NCI-H1694 treated with DMSO at 0.1 percent for 48 hours (cell line): ENCODE measurements around the gene KPNB1.

Source experiments
- DNase-seq: peaks from one replicate; lab custom pipeline; 2025; lab: John Stamatoyannopoulos, UW

The KPNB1 gene

DNA sequence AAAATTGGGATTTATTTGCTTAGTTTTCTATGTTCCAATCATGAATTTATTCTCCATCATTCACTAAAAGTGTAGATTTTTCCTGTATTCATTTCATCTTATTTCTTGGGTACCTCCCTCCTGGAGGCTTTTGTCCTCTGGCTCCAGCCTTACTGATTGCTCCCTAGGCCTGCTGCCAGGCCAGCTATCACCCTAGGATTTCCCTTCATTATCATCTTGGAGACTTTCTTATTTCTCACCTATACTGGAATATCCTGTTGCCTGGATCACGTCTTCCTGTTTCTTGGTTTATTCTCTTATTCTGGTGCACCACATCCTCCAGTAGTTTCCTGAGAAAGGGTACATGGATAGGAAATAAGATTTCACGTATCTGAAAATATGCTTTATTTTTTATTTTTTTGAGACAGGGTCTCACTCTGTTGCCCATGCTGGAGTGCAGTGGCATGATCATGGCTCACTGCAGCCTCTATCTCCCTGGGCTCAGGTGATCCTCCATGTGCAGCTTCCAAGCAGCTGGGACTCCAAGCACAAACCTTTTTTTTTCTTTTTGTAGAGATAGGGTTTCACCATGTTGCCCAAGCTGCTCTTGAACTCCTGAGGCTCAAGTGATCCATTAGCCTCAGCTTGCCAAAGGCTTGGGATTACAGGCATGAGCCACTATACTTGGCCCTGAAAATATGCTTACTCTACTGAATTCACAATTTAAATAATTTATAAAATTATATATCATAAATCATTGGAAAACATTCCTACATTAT, 13.3 kb upstream of the KPNB1 start:
- no peak for DNase-seq

DNA sequence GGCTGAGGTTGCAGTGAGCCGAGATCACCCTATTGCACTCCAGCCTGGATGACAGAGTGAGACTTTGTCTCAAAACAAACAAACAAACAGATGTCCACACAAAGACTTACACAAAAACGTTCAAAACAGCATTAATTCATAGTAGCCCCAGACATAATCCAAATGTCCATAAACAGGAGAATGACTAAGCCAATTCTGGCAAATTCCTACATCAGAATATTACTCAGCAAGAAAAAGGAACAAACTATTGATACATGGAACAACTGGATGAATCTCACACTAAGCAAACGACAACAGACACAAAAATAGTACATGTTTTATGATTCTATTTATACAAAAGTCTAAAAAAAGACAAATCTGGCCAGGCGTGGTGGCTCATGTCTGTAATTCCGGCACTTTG, 10.8 kb upstream of the KPNB1 start:
- DNase-seq: no peak

DNA sequence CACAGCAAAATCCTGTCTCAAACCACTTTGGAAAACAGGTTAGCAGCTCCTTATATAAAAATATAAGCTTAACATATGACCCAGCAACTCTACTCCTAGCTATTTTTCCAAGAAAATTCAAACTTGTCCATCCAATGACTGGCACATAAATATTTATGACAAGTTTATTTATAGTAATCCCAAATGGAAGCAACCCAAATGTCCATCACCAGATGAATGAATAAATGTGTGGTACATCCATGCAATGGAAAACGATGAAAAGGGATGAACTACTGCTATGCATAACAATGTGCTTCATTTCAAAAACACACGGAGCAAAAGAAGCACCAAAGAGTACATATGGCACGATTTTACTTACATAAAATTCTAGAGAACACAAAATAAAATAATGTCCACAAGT, 9.6 kb upstream of the KPNB1 start:
- DNase-seq: no peak

DNA sequence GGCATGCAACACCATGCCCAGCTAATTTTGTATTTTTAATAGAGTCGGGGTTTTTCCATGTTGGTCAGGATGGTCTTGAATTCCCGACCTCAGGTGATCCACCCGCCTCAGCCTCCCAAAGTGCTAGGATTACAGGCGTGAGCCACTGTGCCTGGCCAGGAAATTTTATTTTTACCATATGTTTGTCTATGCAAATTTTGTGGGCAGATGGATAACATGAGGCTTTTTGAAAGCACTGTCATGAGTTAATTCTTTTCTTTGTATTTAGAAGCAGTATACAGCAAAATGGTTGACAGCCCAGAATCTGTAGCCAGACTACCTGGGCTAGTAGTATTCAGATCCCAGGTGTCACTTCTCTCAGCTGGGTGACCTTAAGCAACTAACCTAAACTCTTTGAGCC, 8.5 kb upstream of the KPNB1 start:
- DNase-seq: no peak

DNA sequence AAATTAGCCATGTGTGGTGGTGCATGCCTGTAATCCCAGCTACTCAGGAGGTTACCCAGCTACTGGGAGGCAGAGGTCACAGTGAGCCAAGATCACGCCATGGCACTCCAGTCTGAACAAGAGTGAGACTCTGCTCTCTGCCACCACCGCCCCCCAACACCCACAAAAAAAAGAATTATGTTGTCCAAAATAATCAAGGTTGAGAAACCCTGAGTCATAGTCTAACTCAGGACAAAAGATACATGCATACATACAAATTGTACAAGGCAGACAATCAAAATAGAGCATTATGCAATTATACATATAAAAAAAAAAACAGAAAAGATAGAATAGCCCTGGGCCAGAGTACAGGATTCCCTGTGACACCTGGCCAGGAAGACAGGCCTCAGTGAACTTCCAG, 6.6 kb upstream of the KPNB1 start:
- DNase-seq: no peak

DNA sequence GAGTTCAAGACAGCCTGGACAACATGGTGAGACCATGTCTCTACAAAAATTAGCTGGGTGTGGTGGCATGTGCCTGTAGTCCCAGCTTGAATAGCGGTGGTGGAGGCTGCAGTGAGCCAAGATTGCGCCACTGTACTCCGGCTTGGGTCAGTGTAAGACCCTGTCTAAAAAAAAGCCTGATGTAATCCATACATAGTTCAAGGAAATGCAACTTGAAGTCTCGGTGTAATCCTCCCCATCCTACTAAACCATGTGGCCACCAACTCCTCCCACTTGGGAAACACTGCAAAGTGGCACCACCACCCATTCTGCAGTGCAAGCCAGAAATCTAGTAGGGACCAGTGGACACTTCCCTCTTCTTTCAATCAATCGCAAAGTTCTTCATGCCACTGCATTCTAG, 5.4 kb upstream of the KPNB1 start:
- no peak for DNase-seq

DNA sequence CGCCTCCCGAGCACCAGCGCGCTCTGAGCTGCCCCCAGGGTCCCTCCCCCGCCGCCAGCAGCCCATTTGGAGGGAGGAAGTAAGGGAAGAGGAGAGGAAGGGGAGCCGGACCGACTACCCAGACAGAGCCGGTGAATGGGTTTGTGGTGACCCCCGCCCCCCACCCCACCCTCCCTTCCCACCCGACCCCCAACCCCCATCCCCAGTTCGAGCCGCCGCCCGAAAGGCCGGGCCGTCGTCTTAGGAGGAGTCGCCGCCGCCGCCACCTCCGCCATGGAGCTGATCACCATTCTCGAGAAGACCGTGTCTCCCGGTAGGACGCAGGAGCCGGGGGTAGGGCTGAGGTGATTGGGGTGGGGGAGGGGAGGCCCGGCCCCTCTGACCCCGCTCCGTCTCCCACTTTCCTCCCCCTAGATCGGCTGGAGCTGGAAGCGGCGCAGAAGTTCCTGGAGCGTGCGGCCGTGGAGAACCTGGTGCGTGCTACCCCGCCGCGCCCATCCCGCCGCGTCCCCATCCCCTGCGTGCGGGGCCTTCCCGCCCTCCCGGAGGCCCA, 329 bp downstream of the KPNB1 start:
- DNase-seq: peak; percentile 60

DNA sequence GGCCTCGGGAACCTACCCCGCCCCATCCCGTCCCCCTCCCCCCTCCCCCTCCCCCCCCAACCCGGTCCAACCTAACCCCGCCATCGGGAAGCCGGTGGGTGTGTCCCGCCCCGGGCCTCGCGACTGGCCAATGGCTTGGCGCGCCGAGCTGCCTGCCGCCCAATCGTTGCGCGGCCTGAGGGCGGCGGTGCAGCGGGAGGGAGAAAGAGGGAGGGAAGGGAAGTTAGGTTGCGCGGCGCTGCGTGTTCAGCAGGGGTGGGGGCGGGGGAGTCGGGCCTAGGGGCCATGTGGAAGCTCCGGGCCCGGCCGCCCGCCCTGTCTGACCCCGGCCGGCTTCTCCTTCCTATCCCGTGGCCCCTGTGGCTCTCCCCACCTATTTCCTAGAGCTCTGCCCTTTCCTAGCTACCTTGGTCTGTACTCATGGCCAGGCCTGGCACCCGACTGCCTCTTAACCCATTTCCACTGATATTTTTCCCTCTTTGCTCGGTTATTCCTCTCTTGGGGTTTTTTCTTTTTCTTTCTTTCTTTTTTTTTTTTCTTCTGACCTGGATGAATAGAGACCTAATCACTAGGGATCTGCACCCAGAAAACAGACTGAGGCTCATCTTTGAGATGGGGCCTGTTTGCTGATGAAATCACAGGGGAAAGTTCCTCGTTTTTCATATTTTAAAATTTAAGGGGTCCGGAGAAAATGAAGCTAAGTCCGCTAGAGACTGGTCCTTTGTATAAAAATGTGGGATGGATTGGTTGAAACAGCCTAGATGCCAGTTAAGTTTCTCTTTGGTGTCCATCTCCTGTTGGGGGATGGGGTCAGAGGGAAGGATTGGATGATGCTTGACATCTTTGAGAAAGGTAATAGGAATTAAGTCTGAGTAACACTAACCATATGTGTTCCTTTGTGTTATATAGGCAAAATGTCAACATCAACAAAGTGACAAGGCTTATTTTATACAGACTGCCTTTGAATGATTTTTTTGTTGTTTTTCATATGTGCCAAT, 1.1 kb downstream of the KPNB1 start:
- peak; percentile 92 for DNase-seq

DNA sequence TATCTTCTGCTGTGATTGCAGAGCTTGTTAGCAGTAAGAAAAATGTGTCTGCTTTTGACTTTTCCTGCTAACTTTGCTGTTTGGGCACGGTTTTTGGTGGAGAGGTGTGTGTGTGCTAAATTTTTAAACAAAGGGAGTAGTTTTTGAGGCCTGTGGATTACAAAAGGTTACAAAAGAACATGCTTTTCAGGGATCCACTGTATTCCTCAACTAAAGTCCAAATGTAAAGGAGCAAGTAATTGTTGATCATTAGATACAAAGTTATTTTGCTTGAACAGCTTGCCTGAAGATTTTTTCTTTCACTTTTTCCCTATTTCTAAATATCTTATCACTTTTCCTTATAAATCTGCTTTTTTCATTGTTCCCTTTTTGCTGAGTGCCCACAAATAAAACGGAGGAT, 2.0 kb downstream of the KPNB1 start:
- no peak for DNase-seq

DNA sequence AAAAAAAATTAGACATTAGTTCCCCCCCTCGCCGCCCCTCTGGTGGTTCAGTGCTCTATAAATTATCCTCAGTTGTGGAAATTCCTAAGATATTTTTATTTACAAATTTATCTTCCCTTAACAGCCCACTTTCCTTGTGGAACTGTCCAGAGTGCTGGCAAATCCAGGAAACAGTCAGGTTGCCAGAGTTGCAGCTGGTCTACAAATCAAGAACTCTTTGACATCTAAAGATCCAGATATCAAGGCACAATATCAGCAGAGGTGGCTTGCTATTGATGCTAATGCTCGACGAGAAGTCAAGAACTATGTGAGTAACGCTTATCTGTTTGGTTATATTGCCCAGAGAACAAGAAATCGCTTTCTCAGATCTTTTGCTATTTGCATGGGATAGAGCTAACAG, 2.9 kb downstream of the KPNB1 start:
- no peak for DNase-seq

DNA sequence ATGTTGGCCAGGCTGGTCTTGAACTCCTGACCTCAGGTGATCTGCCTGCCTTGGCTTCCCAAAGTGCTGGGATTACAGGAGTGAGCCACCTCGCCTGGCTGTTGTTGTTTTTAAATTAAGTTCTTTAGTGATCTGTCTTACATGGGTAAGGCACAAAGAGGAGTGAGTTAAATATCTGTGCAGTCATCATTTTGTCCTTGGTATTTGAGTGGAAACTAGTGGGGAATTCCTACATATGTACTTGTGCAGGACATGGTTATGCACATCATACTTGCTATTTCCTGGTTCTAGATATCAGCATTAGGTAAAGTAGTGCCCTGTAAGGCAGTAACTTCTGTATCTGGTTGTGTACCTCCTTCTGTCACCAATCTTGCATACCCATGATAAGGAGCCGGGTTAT, 3.7 kb downstream of the KPNB1 start:
- DNase-seq: no peak

DNA sequence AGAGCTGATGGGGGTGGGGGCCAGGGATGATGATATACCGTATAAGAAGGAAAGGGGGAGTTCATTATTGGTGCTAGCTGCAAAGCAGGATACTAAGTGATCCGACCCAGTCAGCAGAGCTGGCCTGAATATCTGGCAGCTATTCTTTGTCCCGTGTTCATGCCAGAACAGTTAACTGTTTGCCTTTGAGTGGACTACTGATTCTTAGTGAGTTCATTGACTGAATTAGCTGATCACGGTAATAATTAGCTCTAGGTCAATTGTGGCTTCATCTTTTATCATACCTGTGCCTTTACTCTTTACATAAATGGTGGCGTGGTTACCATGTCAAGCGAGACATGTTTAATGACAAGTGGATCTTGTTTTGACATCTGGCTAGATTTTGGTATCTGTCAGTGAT, 5.3 kb downstream of the KPNB1 start:
- DNase-seq: no peak

DNA sequence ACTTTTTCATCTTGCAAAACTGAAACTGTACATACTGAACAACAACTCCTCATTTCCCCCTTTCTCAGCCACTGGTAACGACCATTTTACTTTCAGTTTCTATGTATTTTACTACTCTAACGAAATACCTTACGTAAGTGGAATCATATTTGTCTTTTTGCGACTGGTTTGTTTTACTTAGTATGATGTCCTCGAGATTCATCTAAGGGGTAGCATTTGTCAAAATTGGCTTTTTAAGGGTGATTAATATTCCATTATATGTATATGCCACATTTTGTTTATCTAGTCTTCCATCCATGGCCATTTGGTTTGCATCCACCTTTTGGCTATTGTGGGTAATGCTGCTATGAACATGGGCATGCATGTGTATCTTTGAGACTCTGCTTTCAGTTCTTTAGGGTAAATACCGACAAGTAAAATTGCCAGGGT, 10.4 kb downstream of the KPNB1 start:
- DNase-seq: no peak

DNA sequence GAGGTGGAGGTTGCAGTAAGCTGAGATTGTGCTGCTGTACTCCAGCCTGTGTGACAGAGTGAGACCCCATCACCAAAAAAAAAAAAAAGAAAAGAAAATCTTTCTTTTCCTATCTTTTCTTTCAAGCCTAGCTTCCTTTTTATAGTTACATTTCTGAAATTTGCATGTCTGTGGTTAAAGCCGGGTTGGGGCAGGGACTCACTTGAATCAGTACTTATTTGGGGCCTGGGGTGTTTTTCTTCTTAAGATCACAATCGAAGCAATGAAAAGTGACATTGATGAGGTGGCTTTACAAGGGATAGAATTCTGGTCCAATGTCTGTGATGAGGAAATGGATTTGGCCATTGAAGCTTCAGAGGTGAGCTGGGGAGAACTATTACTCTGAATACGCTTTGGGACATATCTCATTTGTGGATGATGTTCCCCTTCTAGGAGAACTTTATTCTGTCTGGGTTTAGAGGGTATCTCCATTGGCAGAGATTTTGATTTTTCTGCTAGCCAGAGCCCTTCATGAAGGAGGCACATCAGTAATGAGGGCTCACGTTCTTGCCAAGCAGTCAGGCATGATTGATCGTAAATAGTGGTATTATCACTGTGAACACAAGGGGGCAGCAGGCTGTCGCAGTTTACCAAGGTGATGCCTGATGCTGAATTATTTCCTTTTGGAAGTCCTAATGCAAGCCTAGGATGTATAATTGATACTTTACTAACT, 14.3 kb downstream of the KPNB1 start:
- DNase-seq: peak; percentile 73

DNA sequence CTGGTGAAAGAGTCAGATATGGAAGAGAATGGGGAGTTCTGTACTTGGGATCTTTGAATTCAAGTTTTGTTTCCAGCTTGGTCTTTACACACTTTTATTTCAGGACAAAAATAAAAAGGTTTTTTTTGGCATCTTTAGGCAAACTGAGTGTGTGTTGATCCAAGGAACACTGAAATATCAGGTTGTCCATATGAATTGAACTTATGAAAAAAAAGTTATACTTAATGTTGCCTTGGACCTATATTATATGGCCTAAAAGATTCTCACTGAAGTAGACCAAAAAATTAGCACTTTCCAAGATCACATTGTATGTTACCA, 14.9 kb downstream of the KPNB1 start:
- DNase-seq: no peak

DNA sequence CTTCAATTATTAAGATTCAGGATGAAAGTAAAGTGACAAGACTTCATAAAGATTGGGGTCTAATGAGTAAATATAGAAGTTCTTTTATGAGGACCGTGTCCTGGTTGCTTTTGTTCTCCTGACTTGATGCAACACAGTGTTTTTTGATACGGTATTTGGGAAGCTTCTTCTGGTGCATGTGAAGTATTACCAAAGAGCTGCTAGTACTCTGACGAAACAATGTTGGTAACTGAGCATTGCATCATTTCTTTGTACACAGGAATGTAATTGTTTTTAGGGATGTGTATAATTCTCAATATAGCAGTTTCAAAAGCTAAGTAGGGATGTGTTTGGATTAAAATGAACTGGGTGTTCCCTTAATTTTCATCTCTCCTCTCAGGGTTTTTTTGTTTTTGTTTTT, 15.9 kb downstream of the KPNB1 start:
- no peak for DNase-seq

DNA sequence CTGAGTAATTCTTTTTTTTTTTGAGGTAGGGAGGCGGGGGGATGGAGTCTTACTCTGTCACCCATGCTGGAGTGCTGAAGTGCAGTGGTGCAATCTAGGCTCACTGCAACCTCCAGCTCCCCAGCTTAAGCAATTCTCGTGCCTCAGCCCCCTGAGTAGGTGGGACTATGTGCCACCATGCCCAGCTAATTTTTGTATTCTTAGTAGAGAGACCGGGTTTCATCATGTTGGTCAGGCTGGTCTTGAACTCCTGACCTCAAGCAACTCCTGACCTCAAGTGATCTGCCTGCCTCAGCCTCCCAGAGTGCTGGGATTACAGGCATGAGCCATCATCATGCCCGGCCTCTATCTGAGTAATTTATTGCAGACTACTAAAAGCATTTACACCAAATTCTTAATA, 19.4 kb downstream of the KPNB1 start:
- DNase-seq: no peak

DNA sequence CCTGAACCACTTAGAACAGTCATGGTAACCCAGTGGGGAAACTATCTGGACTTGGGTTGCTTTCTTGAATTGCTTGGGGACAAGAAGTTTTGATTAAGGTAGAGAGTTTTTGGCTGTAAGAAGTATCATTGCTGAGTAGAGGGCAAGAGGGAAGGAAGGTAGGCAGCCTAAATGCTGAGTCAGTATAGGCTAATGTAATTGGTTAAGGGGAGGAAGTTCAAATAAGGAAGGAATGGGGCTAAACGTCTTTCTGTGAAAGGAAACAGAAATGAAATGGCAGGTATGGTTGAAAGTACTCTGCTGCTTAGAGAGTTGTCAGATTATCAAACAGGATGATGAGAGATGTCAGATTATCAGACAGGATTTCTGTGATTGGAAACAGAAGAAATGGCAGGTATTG, 20.3 kb downstream of the KPNB1 start:
- no peak for DNase-seq

DNA sequence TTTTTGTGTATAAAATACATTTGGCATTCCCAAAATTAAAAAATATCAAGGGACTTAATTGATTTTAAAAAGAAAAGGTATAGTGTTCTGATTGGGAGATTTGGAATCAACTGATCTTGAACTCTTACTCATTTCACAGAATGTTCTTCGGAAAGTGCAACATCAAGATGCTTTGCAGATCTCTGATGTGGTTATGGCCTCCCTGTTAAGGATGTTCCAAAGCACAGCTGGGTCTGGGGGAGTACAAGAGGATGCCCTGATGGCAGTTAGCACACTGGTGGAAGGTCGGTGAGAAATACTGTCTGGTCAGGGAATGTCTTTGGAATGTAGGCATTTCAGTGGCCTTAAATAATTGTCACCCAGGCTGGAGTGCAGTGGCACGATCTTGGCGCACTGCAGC, 24.8 kb downstream of the KPNB1 start:
- DNase-seq: no peak

DNA sequence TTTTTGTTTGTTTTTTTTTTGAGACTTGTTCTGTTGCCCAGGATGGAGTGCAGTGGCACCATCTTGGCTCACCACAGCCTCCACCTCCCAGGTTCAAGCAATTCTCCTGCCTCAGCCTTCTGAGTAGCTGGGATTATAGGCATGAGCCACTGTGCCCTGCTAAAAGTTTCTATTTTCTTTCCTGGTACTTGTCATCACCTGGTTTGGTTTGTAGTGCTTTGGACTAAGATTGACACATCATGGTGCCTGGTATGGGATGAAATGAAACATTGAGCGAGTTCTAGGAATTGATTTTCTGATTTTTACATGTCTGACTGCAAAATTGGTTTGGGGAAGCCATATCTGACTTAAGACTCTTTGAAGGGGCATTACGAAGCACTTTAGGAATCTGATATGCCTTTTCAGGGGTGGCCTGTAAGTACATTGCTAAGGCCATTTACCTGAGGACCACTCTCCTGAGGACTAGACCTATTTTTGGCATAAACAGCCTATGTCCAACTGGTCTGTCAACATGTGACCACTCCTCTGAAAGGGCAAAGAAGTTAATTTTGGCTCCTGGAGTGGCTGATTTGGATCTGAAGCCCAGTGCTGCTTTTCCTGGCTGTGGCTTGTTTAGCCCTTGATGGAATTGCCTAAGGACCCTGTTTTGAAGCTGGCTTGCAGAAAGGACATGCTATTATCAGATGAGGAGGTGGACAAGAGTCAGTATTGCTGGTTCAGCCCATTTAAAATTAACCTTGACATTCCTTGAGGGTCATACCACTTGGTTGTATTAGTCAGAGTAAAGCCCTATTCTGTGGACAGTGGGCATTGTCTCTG, 25.9 kb downstream of the KPNB1 start:
- DNase-seq: no peak

DNA sequence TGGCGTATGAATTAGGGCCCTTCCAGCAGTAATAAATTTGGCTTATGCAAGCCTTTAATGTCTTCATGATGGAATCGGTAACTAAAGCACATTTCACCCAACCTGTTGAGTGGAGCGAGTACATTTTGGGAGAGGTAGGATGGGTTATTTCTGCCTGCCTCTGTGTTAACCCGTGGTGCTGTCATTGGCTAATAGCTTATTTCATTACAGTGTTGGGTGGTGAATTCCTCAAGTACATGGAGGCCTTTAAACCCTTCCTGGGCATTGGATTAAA, 26.4 kb downstream of the KPNB1 start:
- DNase-seq: no peak
